Measurements from ENCODE around the gene ASPHD2.
"Not testable (repeated sequence)": the region's sequence is repeated elsewhere in the genome, so short reads cannot be mapped to it uniquely, and the experiment has no call there.

Gene ASPHD2

GRCh38 chr22:26416256-26416655, 12.8 kb upstream of the ASPHD2 start:
- DNase-seq (ENCODE audit: low read depth in 3 of 3) = no peak

- DNase-seq (ENCODE audit: low read depth in 3 of 3) = no peak
Observed at GRCh38 chr22:26416670-26417276, 12.3 kb upstream of the ASPHD2 start.

- no peak for DNase-seq (ENCODE audit: low read depth in 3 of 3)
Observed at GRCh38 chr22:26417406-26417805, 11.7 kb upstream of the ASPHD2 start.

- DNase-seq (ENCODE audit: low read depth in 3 of 3) = no peak
Observed at GRCh38 chr22:26418620-26419019, 10.4 kb upstream of the ASPHD2 start.

- DNase-seq (ENCODE audit: low read depth in 3 of 3) = no peak
Observed at GRCh38 chr22:26426924-26427323, 2.1 kb upstream of the ASPHD2 start.

GRCh38 chr22:26429458-26430286, 612 bp downstream of the ASPHD2 start:
- peak in 1 of 3 donors; percentile 6 for DNase-seq (ENCODE audit: low read depth in 3 of 3)

- no peak for DNase-seq (ENCODE audit: low read depth in 3 of 3)
Observed at GRCh38 chr22:26430600-26430999, 1.5 kb downstream of the ASPHD2 start.

- no peak for DNase-seq (ENCODE audit: low read depth in 3 of 3)
Observed at GRCh38 chr22:26431261-26431995, 2.4 kb downstream of the ASPHD2 start.

- no peak for DNase-seq (ENCODE audit: low read depth in 3 of 3)
Observed at GRCh38 chr22:26432619-26433311, 3.7 kb downstream of the ASPHD2 start.

- DNase-seq (ENCODE audit: low read depth in 3 of 3) = no peak
Observed at GRCh38 chr22:26433805-26434204, 4.7 kb downstream of the ASPHD2 start.

- no peak for DNase-seq (ENCODE audit: low read depth in 3 of 3)
Observed at GRCh38 chr22:26435327-26436093, 6.5 kb downstream of the ASPHD2 start.

- no peak for DNase-seq (ENCODE audit: low read depth in 3 of 3)
Observed at GRCh38 chr22:26436903-26437515, 7.9 kb downstream of the ASPHD2 start.

- no peak for DNase-seq (ENCODE audit: low read depth in 3 of 3)
Observed at GRCh38 chr22:26437694-26438392, 8.8 kb downstream of the ASPHD2 start.

GRCh38 chr22:26438776-26439175, 9.7 kb downstream of the ASPHD2 start:
- DNase-seq (ENCODE audit: low read depth in 3 of 3) = not testable (repeated sequence)

GRCh38 chr22:26439559-26439958, 10.5 kb downstream of the ASPHD2 start:
- DNase-seq (ENCODE audit: low read depth in 3 of 3) = no peak

GRCh38 chr22:26442086-26442756, 13.2 kb downstream of the ASPHD2 start:
- DNase-seq (ENCODE audit: low read depth in 3 of 3) = no peak

- DNase-seq (ENCODE audit: low read depth in 3 of 3) = no peak
Observed at GRCh38 chr22:26443901-26444690, 15.0 kb downstream of the ASPHD2 start.

- DNase-seq (ENCODE audit: low read depth in 3 of 3) = no peak
Observed at GRCh38 chr22:26444777-26445176, 15.7 kb downstream of the ASPHD2 start.

All from stimulated activated CD4-positive, alpha-beta T cell treated with anti-CD3 and anti-CD28 coated beads, TNF-alpha, amount 100 ng/mL, for 48 hours (primary cell).